ENCODE data around the gene NEK1. TPM values are rescaled to one million over a fixed set of nuclear protein-coding genes. Genes with fewer than 3 reads are reported as not detected.

NEK1 gene
- total and polyA plus RNA-seq, 2 of the 13 experiments (the other 11 are each of a cell fraction or from before 2014, with no cell fraction given) = 2.9 to 5.4 TPM

DNA sequence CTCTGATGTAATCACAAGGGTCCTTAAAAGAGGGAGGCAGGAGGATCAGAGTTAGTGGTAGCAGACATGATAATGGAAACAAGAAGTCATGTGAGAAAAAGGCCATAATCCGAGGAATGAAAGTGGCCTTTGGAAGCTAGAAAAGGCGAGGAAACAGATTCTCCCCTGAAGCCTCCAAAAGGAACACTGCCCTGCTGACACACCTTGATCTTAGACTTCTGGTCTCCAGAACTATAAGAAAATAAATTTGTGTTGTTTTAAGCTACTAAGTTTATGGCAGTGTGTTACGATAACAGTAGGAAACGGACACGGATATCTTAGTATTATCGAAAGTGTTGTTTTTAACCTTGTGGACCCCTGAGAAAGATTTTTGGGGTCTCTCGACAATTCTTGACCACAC, 32.4 kb upstream of the NEK1 start:
- in situ Hi-C loops (cut with HindIII; ENCODE audit: extremely low pct_ligation_motif_present, low pct_unique_long_range_greater_than_20kb) = no loop called here
- ATAC-seq = no peak
- H3K36me3 ChIP-seq (replicated peaks in 1 of 2; ENCODE audit: control insufficient read depth in 1 of 2, insufficient read depth in 2 of 2, low read length in 2 of 2) = peaks cover 1 to 3% of the 10 kb centered on the region in 2 experiments; a peak in 2 of 5 replicates
- H3K27me3 ChIP-seq (ENCODE audit: control insufficient read depth in 1 of 2, insufficient read depth in 2 of 2, low read length in 2 of 2) = no peaks in the 10 kb centered on the region
- no peak overlapping the region for H3K4me3 ChIP-seq (replicated peaks in 1 of 3; ENCODE audit: insufficient read depth in 1 of 3, low read depth in 2 of 3, low read length in 3 of 3)
- H4K20me1 ChIP-seq (ENCODE audit: insufficient read depth, low read length) = no peaks in the 10 kb centered on the region
- TF ChIP-seq FOXA1 (IDR thresholded peaks at IDR 0.05) (no peak), FOXA1 (CRISPR knock-in tag; IDR thresholded peaks at IDR 0.05) (no peak), ZBTB20 (CRISPR knock-in tag; IDR thresholded peaks at IDR 0.05; ENCODE audit: borderline replicate concordance, low read depth) (no peak), KDM1A (CRISPR knock-in tag; IDR thresholded peaks at IDR 0.05) (no peak), ZNF768 (CRISPR knock-in tag; IDR thresholded peaks at IDR 0.05) (no peak)
- TF ChIP-seq, protein P1, sequence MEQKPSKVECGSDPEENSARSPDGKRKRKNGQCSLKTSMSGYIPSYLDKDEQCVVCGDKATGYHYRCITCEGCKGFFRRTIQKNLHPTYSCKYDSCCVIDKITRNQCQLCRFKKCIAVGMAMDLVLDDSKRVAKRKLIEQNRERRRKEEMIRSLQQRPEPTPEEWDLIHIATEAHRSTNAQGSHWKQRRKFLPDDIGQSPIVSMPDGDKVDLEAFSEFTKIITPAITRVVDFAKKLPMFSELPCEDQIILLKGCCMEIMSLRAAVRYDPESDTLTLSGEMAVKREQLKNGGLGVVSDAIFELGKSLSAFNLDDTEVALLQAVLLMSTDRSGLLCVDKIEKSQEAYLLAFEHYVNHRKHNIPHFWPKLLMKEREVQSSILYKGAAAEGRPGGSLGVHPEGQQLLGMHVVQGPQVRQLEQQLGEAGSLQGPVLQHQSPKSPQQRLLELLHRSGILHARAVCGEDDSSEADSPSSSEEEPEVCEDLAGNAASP (CRISPR knock-in tag; IDR thresholded peaks at IDR 0.05; ENCODE audit: borderline replicate concordance) = no peak
- ChIA-PET CTCF (ENCODE audit: low intra/inter-chr PET ratio, low total read pairs) (no interaction called here), POLR2A (no interaction called here)
- peaks cover 3% of the 10 kb centered on the region for H3K4me1 ChIP-seq (ENCODE audit: insufficient read depth, low read length)
- no peak overlapping the region for H2AFZ ChIP-seq (ENCODE audit: low read length)
- 98% methylated on average over 7 of the region's 7 CpGs for WGBS (ENCODE audit: low lambda C conversion rate)
- no TSS peak for BruUV-seq (replicated peaks)
- no peak for FAIRE-seq
- H3K79me2 ChIP-seq (ENCODE audit: insufficient read depth, low read length) = no peaks in the 10 kb centered on the region
- no peak overlapping the region for H3K4me2 ChIP-seq (ENCODE audit: low read depth, low read length)
- H3K27ac ChIP-seq (ENCODE audit: extremely low read length, insufficient read depth, low read length) = no peak overlapping the region
- no peaks in the 10 kb centered on the region for H3K9me3 ChIP-seq (ENCODE audit: low read length)
- DNase-seq (ENCODE audit: low spot score) = no peak
- intact Hi-C loops (cut with micrococcal nuclease; ENCODE audit: unreplicated experiment) = no loop called here
- no peak overlapping the region for H3K9ac ChIP-seq (ENCODE audit: insufficient read depth, low read depth, low read length)

DNA sequence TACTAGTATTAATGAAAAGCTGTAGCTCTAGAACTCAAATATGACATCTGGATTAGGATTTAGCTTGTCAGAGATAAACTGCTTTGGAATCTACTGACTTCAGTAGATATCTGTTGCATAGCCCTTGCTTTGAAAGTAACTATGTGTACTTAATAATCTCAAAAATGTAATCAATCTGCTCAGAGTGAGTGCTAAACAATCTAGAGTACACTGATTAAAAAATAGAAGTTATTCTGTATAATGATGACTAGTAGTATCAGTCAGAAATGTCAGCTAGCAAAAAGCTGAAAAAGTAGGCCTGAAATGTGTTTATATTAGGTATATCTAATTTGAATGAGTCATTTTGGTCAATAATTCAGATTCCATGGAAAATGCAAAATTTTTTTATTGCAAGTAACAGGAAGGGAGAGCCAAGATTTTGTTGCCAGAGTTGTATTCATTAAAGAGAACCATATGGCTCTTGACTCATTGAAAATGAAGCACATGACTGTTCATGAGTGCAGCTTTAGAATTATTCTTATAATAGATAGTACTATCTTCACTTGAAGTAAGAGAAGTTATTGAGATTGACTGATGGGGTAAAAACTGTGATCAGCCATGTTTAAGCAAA, 28.0 kb upstream of the NEK1 start:
- CTCF ChIA-PET (ENCODE audit: low intra/inter-chr PET ratio, low total read pairs) = no interaction called here
- no peak for TF ChIP-seq ZNF350 (CRISPR knock-in tag; IDR thresholded peaks at IDR 0.05; ENCODE audit: borderline replicate concordance, low read depth)
- H3K9ac ChIP-seq (ENCODE audit: insufficient read depth, low read depth, low read length) = no peak overlapping the region

More for the DNA sequence above, 28.0 kb upstream of the NEK1 start:
- Histone ChIP-seq H3K27me3 (ENCODE audit: control insufficient read depth in 1 of 2, insufficient read depth in 2 of 2, low read length in 2 of 2) (no peaks in the 10 kb centered on the region), H2AFZ (ENCODE audit: low read length) (no peak overlapping the region), H3K79me2 (ENCODE audit: insufficient read depth, low read length) (no peaks in the 10 kb centered on the region), H3K4me1 (ENCODE audit: insufficient read depth, low read length) (no peaks in the 10 kb centered on the region), H3K4me3 (replicated peaks in 1 of 3; ENCODE audit: insufficient read depth in 1 of 3, low read depth in 2 of 3, low read length in 3 of 3) (no peak overlapping the region), H3K27ac (ENCODE audit: extremely low read length, insufficient read depth, low read length) (no peak overlapping the region), H3K9me3 (ENCODE audit: low read length) (no peaks in the 10 kb centered on the region), H3K36me3 (replicated peaks in 1 of 2; ENCODE audit: control insufficient read depth in 1 of 2, insufficient read depth in 2 of 2, low read length in 2 of 2) (peaks cover 3 to 12% of the 10 kb centered on the region in 2 experiments; a peak in 4 of 5 replicates), H3K4me2 (ENCODE audit: low read depth, low read length) (no peak overlapping the region), H4K20me1 (ENCODE audit: insufficient read depth, low read length) (no peaks in the 10 kb centered on the region)
- POLR2A ChIA-PET = no interaction called here
- intact Hi-C loops (cut with micrococcal nuclease; ENCODE audit: unreplicated experiment) (no loop called here), in situ Hi-C loops (cut with HindIII; ENCODE audit: extremely low pct_ligation_motif_present, low pct_unique_long_range_greater_than_20kb) (no loop called here)
- ATAC-seq (no peak), FAIRE-seq (no peak), DNase-seq (ENCODE audit: low spot score) (no peak)
- no TSS peak for BruUV-seq (replicated peaks)

Data from HepG2 (cell line).